H9 (cell line): Measurements from ENCODE around the gene CHRNB4. TPM values are rescaled to one million over a fixed set of nuclear protein-coding genes. Genes with fewer than 3 reads are reported as not detected.

Source experiments
- DNase-seq: peaks from one replicate; pipeline ENCODE4 v3.0.0-alpha.2; 2017
- H2AFZ ChIP-seq: one replicate; pipeline ENCODE4 v1.6.1; 2013; ENCODE audit warnings: mild to moderate bottlenecking, low read length, control low read depth, moderate library complexity
- H2AK5ac ChIP-seq: 2 replicates; pipeline ENCODE4 v1.6.1; 2013; ENCODE audit warnings: low read length, control low read depth, mixed read lengths; ENCODE audit not compliant: insufficient read length
- H2BK120ac ChIP-seq: one replicate; pipeline ENCODE4 v1.6.1; 2013; ENCODE audit warnings: low read depth, mild to moderate bottlenecking, low read length, control low read depth, inconsistent platforms; ENCODE audit not compliant: poor library complexity, severe bottlenecking
- H2BK12ac ChIP-seq: 2 replicates; pipeline ENCODE4 v1.6.1; 2013; ENCODE audit warnings: low read length, control low read depth, mixed read lengths, low read depth; ENCODE audit not compliant: insufficient read length
- H2BK15ac ChIP-seq: 2 replicates; pipeline ENCODE4 v1.6.1; 2013; ENCODE audit warnings: low read depth, low read length, control low read depth
- H2BK20ac ChIP-seq: one replicate; pipeline ENCODE4 v1.6.1; 2013; ENCODE audit warnings: low read depth, mild to moderate bottlenecking, low read length, control low read depth, inconsistent platforms; ENCODE audit not compliant: poor library complexity, severe bottlenecking
- H2BK5ac ChIP-seq: 2 replicates; pipeline ENCODE4 v1.6.1; 2013; ENCODE audit warnings: low read length, control low read depth, mixed read lengths; ENCODE audit not compliant: insufficient read length
- H3K14ac ChIP-seq: 2 replicates; pipeline ENCODE4 v1.6.1; 2013; ENCODE audit warnings: low read length, control low read depth; ENCODE audit not compliant: insufficient read depth
- H3K18ac ChIP-seq: 2 replicates; pipeline ENCODE4 v1.6.1; 2013; ENCODE audit warnings: low read depth, mild to moderate bottlenecking, mixed read lengths, low read length, control low read depth; ENCODE audit not compliant: insufficient read length
- H3K23ac ChIP-seq: 2 replicates; pipeline ENCODE4 v1.6.1; 2013; ENCODE audit warnings: low read length, control low read depth, mixed read lengths, low read depth; ENCODE audit not compliant: insufficient read length
- H3K23me2 ChIP-seq: 2 replicates; pipeline ENCODE4 v1.6.1; 2013; ENCODE audit warnings: low read depth, mild to moderate bottlenecking, mixed read lengths, low read length, control low read depth; ENCODE audit not compliant: insufficient read length, poor library complexity, severe bottlenecking
- H3K27ac ChIP-seq: 2 replicates; pipeline ENCODE4 v1.5.1; 2013; ENCODE audit warnings: low read length, control low read depth, mixed read lengths, low read depth; ENCODE audit not compliant: insufficient read length
- H3K27me3 ChIP-seq: 2 replicates; pipeline ENCODE4 v1.6.1; 2013; ENCODE audit warnings: low read length, control low read depth, inconsistent platforms; ENCODE audit not compliant: insufficient read depth
- H3K4ac ChIP-seq: 2 replicates; pipeline ENCODE4 v1.6.1; 2013; ENCODE audit warnings: low read depth, mild to moderate bottlenecking, control low read depth, inconsistent platforms, low read length, moderate library complexity
- H3K4me1 ChIP-seq: 2 replicates; pipeline ENCODE4 v1.6.1; 2013; ENCODE audit warnings: low read length, control low read depth, inconsistent platforms; ENCODE audit not compliant: insufficient read depth
- H3K4me2 ChIP-seq: 2 replicates; pipeline ENCODE4 v1.6.1; 2013; ENCODE audit warnings: low read length, control low read depth, mixed read lengths; ENCODE audit not compliant: insufficient read length, insufficient read depth
- H3K56ac ChIP-seq: 2 replicates; pipeline ENCODE4 v1.6.1; 2013; ENCODE audit warnings: low read depth, mild to moderate bottlenecking, mixed read lengths, low read length, control low read depth; ENCODE audit not compliant: insufficient read length
- H3K79me1 ChIP-seq: 2 replicates; pipeline ENCODE4 v1.6.1; 2013; ENCODE audit warnings: low read depth, mild to moderate bottlenecking, moderate library complexity, low read length, control low read depth, inconsistent platforms; ENCODE audit not compliant: insufficient read depth, poor library complexity, severe bottlenecking
- H3K79me2 ChIP-seq: 2 replicates; pipeline ENCODE4 v1.6.1; 2013; ENCODE audit warnings: low read length, control low read depth, inconsistent platforms; ENCODE audit not compliant: insufficient read depth
- H3K9ac ChIP-seq: 2 replicates; pipeline ENCODE4 v1.6.1; 2013; ENCODE audit warnings: low read length, control low read depth, mixed read lengths; ENCODE audit not compliant: insufficient read length; ENCODE audit errors: extremely low read depth
- H3K9me3 ChIP-seq: one replicate; pipeline ENCODE4 v1.6.1; 2013; ENCODE audit warnings: low read depth, low read length, inconsistent platforms; ENCODE audit not compliant: control insufficient read depth
- H3T11ph ChIP-seq: one replicate; pipeline ENCODE4 v1.6.1; 2013; ENCODE audit warnings: mild to moderate bottlenecking, low read length, control low read depth, inconsistent platforms
- H4K20me1 ChIP-seq: one replicate; pipeline ENCODE4 v1.6.1; 2013; ENCODE audit not compliant: control insufficient read depth, insufficient read length, insufficient read depth
- H4K5ac ChIP-seq: 2 replicates; pipeline ENCODE4 v1.6.1; 2013; ENCODE audit warnings: low read depth, mild to moderate bottlenecking, mixed read lengths, low read length, control low read depth; ENCODE audit not compliant: insufficient read length
- H4K8ac ChIP-seq: replicated peaks from 2 replicates; pipeline ENCODE4 v1.6.1; 2013; ENCODE audit warnings: low read length, control low read depth, mixed read lengths, low read depth; ENCODE audit not compliant: insufficient read length
- H4K91ac ChIP-seq: 2 replicates; pipeline ENCODE4 v1.6.1; 2013; ENCODE audit warnings: low read depth, mild to moderate bottlenecking, moderate library complexity, mixed read lengths, low read length, control low read depth; ENCODE audit not compliant: insufficient read length
- H3K27ac Mint-ChIP-seq, 3 experiments: 2 replicates in 2 of 3; 3 replicates in 1 of 3; pipeline ENCODE4 v1.8.0; 2020 to 2021; ENCODE audit warnings: mixed read lengths in 3 of 3, mild to moderate bottlenecking in 1 of 3, moderate library complexity in 1 of 3
- H3K27me3 Mint-ChIP-seq: 2 replicates; pipeline ENCODE4 v1.8.0; 2021; ENCODE audit warnings: low read depth, mild to moderate bottlenecking, moderate library complexity, mixed read lengths
- H3K36me3 Mint-ChIP-seq, 3 experiments: 2 replicates in 2 of 3; 3 replicates in 1 of 3; pipeline ENCODE4 v1.8.0; 2020 to 2021; ENCODE audit warnings: low read depth in 3 of 3, mixed read lengths in 3 of 3; ENCODE audit not compliant: insufficient read depth in 1 of 3
- H3K4me1 Mint-ChIP-seq, 2 experiments: 2 replicates each; pipeline ENCODE4 v1.8.0; 2020; ENCODE audit warnings: mixed read lengths in 2 of 2
- H3K4me3 Mint-ChIP-seq, 2 experiments: 2 replicates in 1 of 2; 3 replicates in 1 of 2; pipeline ENCODE4 v1.8.0; 2020 to 2021; ENCODE audit warnings: mild to moderate bottlenecking in 2 of 2, mixed read lengths in 2 of 2, moderate library complexity in 1 of 2
- H3K9me3 Mint-ChIP-seq, 2 experiments: 2 replicates in 1 of 2; 3 replicates in 1 of 2; pipeline ENCODE4 v1.8.0; 2020; ENCODE audit warnings: mild to moderate bottlenecking in 2 of 2, mixed read lengths in 2 of 2, moderate library complexity in 1 of 2
- CTCF ChIP-seq: fragments of 200-600 bp; sonication (generic); conservative IDR thresholded peaks from 3 replicates; pipeline ENCODE4 v1.8.0; 2021; ENCODE audit warnings: antibody characterized with exemption, mild to moderate bottlenecking
- WGBS: extraction: QIAGEN DNeasy Blood & Tissue Kit; methylation state at CpG from one replicate; pipeline ENCODE4 v1.1.7; 2013; ENCODE audit warnings: missing lambda C conversion rate, low lambda C conversion rate, mixed read lengths; ENCODE audit not compliant: insufficient read length; ENCODE audit errors: extremely low coverage; 5-methylcytosine and 5-hydroxymethylcytosine counted together
- total RNA-seq: library from RNA; stranded (reverse); gene quantifications from 2 replicates; pipeline ENCODE4 v1.2.1, GENCODE V29; 2021

The CHRNB4 gene
- total RNA-seq, 1 experiment from 2014 or later = 1.9 TPM

GRCh38 chr15:78618490-78618934, 22.5 kb downstream of the CHRNB4 start:
- Histone ChIP-seq H4K5ac (no peak overlapping the region), H3K27me3 (peaks cover 8% of the 10 kb centered on the region; the same call in 1 of the 2 replicates), H3K14ac (no peak overlapping the region), H2AFZ (no peak overlapping the region), H3K4me2 (no peak overlapping the region), H3T11ph (no peak overlapping the region), H3K18ac (no peak overlapping the region), H3K4me1 (no peaks in the 10 kb centered on the region), H3K4ac (no peak overlapping the region), H2BK120ac (no peak overlapping the region), H4K91ac (no peak overlapping the region), H3K23me2 (peaks cover 10% of the 10 kb centered on the region), H2AK5ac (no peak overlapping the region), H3K79me2 (no peaks in the 10 kb centered on the region), H3K79me1 (no peaks in the 10 kb centered on the region), H3K9ac (no peak overlapping the region), H3K23ac (no peak overlapping the region), H4K8ac (no peak overlapping the region), H2BK15ac (no peak overlapping the region), H2BK12ac (no peak overlapping the region), H2BK5ac (no peak overlapping the region), H2BK20ac (no peak overlapping the region), H4K20me1 (no peaks in the 10 kb centered on the region), H3K27ac (no peak overlapping the region), H3K9me3 (no peaks in the 10 kb centered on the region), H3K56ac (no peak overlapping the region)
- peak; percentile 92 for TF ChIP-seq CTCF
- no peak overlapping the region for H3K27ac Mint-ChIP-seq
- H3K4me1 Mint-ChIP-seq = peaks cover 13 to 21% of the 10 kb centered on the region in 2 experiments
- peaks cover 2 to 4% of the 10 kb centered on the region in 2 experiments; a peak in 2 of 5 replicates for H3K9me3 Mint-ChIP-seq
- no peaks in the 10 kb centered on the region for H3K36me3 Mint-ChIP-seq
- DNase-seq = peak; percentile 87
- H3K4me3 Mint-ChIP-seq = peak overlapping the region in 1 of 2 experiments; percentile 67; a peak in 3 of 5 replicates
- H3K27me3 Mint-ChIP-seq = peaks cover 47% of the 10 kb centered on the region
- no CpG with 5 or more reads among the region's 8 CpGs for WGBS
